ENCODE results near the gene DUSP15. TPM values are rescaled to one million over a fixed set of nuclear protein-coding genes. Genes with fewer than 3 reads are reported as not detected.

The DUSP15 gene
- polyA plus RNA-seq, 1 donor (not counting 4 experiments of a cell fraction or from before 2014, with no cell fraction given): not detected

DNA sequence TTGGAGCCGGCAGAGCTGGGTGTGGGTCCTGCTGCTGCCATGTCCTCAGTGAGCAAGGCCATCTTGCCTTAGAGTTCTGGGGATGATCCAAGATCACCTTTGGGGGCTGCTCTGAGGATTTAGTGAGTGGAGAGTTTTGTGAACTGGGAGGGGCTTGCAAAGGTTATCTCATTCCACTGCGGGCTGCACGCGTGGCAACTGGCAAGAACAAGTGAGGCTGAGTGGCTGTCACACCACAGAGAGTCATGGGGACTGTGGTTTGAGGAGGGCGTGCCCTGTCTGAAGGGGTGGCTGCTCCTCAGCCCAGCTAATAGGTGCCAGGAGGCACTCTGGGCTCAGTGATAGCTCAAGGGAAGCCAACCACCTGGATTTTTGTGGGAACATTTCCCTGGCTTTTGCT lies 37.7 kb upstream of the DUSP15 start:
- H3K9me3 ChIP-seq (ENCODE audit: control insufficient read depth, low read depth, low read length): no peaks in the 10 kb centered on the region
- dilution Hi-C loops (cut with MboI; ENCODE audit: extremely low pct_ligation_motif_present, low sequenced_read_pairs): no loop called here
- H3K9me1 ChIP-seq (ENCODE audit: control insufficient read depth, extremely low read depth, insufficient read depth, low read length): no peaks in the 10 kb centered on the region
- H2AFZ ChIP-seq (ENCODE audit: control insufficient read depth, low read length): no peak overlapping the region
- peaks cover 10% of the 10 kb centered on the region for H3K4me1 ChIP-seq (ENCODE audit: control insufficient read depth, extremely low read depth, insufficient read depth, low read length)
- no peaks in the 10 kb centered on the region for H3K27me3 ChIP-seq (ENCODE audit: control insufficient read depth, extremely low read depth, insufficient read depth, low read length)
- DNase-seq (ENCODE audit: low read depth, low spot score) (no peak), FAIRE-seq (no peak)
- no peaks in the 10 kb centered on the region for H4K20me1 ChIP-seq (ENCODE audit: control insufficient read depth, extremely low read depth, insufficient read depth, low read length)
- H3K79me2 ChIP-seq (ENCODE audit: control insufficient read depth, insufficient read depth, low read length): no peaks in the 10 kb centered on the region
- H3K4me3 ChIP-seq (ENCODE audit: control insufficient read depth in 2 of 3, extremely low read depth in 1 of 3, insufficient read depth in 2 of 3, low read depth in 1 of 3, low read length in 3 of 3): no peak overlapping the region
- H3K27ac ChIP-seq (ENCODE audit: control insufficient read depth, insufficient read depth, low read length): no peak overlapping the region
- no peaks in the 10 kb centered on the region for H3K36me3 ChIP-seq (ENCODE audit: control insufficient read depth in 2 of 2, extremely low read depth in 1 of 2, insufficient read depth in 2 of 2, low read length in 2 of 2)
- no peak for TF ChIP-seq EZH2 (IDR thresholded peaks at IDR 0.05; ENCODE audit: low read length)
- no peak for TF ChIP-seq CTCF (optimal IDR thresholded peaks at IDR 0.05 in 1 of 3, IDR thresholded peaks at IDR 0.05 in 1 of 3, conservative IDR thresholded peaks at IDR 0.05 in 1 of 3; ENCODE audit: extremely low read depth in 1 of 3, insufficient read depth in 2 of 3, low read length in 3 of 3)
- H3K4me2 ChIP-seq (ENCODE audit: control insufficient read depth, extremely low read depth, insufficient read depth, low read depth, low read length): no peak overlapping the region
- H3K9ac ChIP-seq (ENCODE audit: control insufficient read depth, extremely low read depth, insufficient read depth, low read length): no peak overlapping the region

GRCh38 chr20:31907046-31907445 lies 36.7 kb upstream of the DUSP15 start:
- no peaks in the 10 kb centered on the region for H3K9me3 ChIP-seq (ENCODE audit: control insufficient read depth, low read depth, low read length)
- no peaks in the 10 kb centered on the region for H3K27me3 ChIP-seq (ENCODE audit: control insufficient read depth, extremely low read depth, insufficient read depth, low read length)
- H3K4me1 ChIP-seq (ENCODE audit: control insufficient read depth, extremely low read depth, insufficient read depth, low read length): peaks cover 10% of the 10 kb centered on the region
- no peak overlapping the region for H3K4me3 ChIP-seq (ENCODE audit: control insufficient read depth in 2 of 3, extremely low read depth in 1 of 3, insufficient read depth in 2 of 3, low read depth in 1 of 3, low read length in 3 of 3)
- no peaks in the 10 kb centered on the region for H3K79me2 ChIP-seq (ENCODE audit: control insufficient read depth, insufficient read depth, low read length)
- FAIRE-seq (no peak), DNase-seq (ENCODE audit: low read depth, low spot score) (no peak)
- no peak overlapping the region for H3K9ac ChIP-seq (ENCODE audit: control insufficient read depth, extremely low read depth, insufficient read depth, low read length)
- dilution Hi-C loops (cut with MboI; ENCODE audit: extremely low pct_ligation_motif_present, low sequenced_read_pairs): no loop called here
- H3K36me3 ChIP-seq (ENCODE audit: control insufficient read depth in 2 of 2, extremely low read depth in 1 of 2, insufficient read depth in 2 of 2, low read length in 2 of 2): no peaks in the 10 kb centered on the region
- H4K20me1 ChIP-seq (ENCODE audit: control insufficient read depth, extremely low read depth, insufficient read depth, low read length): no peaks in the 10 kb centered on the region
- no peak overlapping the region for H2AFZ ChIP-seq (ENCODE audit: control insufficient read depth, low read length)
- no peak overlapping the region for H3K4me2 ChIP-seq (ENCODE audit: control insufficient read depth, extremely low read depth, insufficient read depth, low read depth, low read length)
- no peaks in the 10 kb centered on the region for H3K9me1 ChIP-seq (ENCODE audit: control insufficient read depth, extremely low read depth, insufficient read depth, low read length)
- TF ChIP-seq CTCF (optimal IDR thresholded peaks at IDR 0.05 in 1 of 3, IDR thresholded peaks at IDR 0.05 in 1 of 3, conservative IDR thresholded peaks at IDR 0.05 in 1 of 3; ENCODE audit: extremely low read depth in 1 of 3, insufficient read depth in 2 of 3, low read length in 3 of 3): no peak
- no peak for TF ChIP-seq EZH2 (IDR thresholded peaks at IDR 0.05; ENCODE audit: low read length)
- no peak overlapping the region for H3K27ac ChIP-seq (ENCODE audit: control insufficient read depth, insufficient read depth, low read length)

All from keratinocyte (primary cell).